OCI-LY1 (cell line): ENCODE measurements around the gene GORAB.

Experiments
- H2AFZ ChIP-seq: fragments of 200-600 bp; sonication (generic), shearing (Covaris generic); 2 replicates; pipeline ENCODE4 v1.6.0; 2014; ENCODE audit warnings: antibody characterized with exemption, mild to moderate bottlenecking, low read length
- H3F3A ChIP-seq: fragments of 200-600 bp; sonication (generic), shearing (Covaris generic); 2 replicates; pipeline ENCODE4 v1.6.0; 2014; ENCODE audit warnings: mild to moderate bottlenecking, antibody characterized with exemption, low read length, moderate library complexity; ENCODE audit not compliant: insufficient read depth
- H3K27ac ChIP-seq: fragments of 200-600 bp; sonication (generic); 2 replicates; pipeline ENCODE4 v1.5.1; 2014; ENCODE audit warnings: low read length, mixed run types, mild to moderate bottlenecking, low read depth; ENCODE audit not compliant: poor library complexity, severe bottlenecking
- H3K27me3 ChIP-seq: fragments of 200-600 bp; sonication (generic); 2 replicates; pipeline ENCODE4 v1.6.0; 2014; ENCODE audit warnings: antibody characterized with exemption, mild to moderate bottlenecking, low read length, moderate library complexity; ENCODE audit not compliant: insufficient read depth
- H3K36me3 ChIP-seq: fragments of 200-600 bp; sonication (generic); 2 replicates; pipeline ENCODE4 v1.6.1; 2014; ENCODE audit warnings: mild to moderate bottlenecking, antibody characterized with exemption, low read length, moderate library complexity, mixed read lengths; ENCODE audit not compliant: insufficient read depth
- H3K4me1 ChIP-seq: fragments of 200-600 bp; sonication (generic); 2 replicates; pipeline ENCODE4 v1.5.1; 2014; ENCODE audit warnings: mild to moderate bottlenecking, low read length, moderate library complexity; ENCODE audit not compliant: insufficient read depth, severe bottlenecking
- H3K4me2 ChIP-seq: fragments of 200-600 bp; sonication (generic), shearing (Covaris generic); 2 replicates; pipeline ENCODE4 v1.6.1; 2014; ENCODE audit warnings: low read length
- H3K4me3 ChIP-seq: fragments of 200-600 bp; sonication (generic); 2 replicates; pipeline ENCODE4 v1.5.1; 2014; ENCODE audit warnings: low read length, low read depth, mild to moderate bottlenecking, mixed read lengths; ENCODE audit not compliant: poor library complexity, severe bottlenecking
- H3K79me2 ChIP-seq: fragments of 200-600 bp; shearing (Covaris generic); 2 replicates; pipeline ENCODE4 v1.6.1; 2016; ENCODE audit warnings: mixed run types, low read length, mixed read lengths; ENCODE audit not compliant: insufficient read depth
- H3K9ac ChIP-seq: fragments of 200-600 bp; sonication (generic), shearing (Covaris generic); 2 replicates; pipeline ENCODE4 v1.6.1; 2014; ENCODE audit warnings: mild to moderate bottlenecking, low read length, mixed read lengths
- H3K9me2 ChIP-seq: fragments of 200-600 bp; sonication (generic), shearing (Covaris generic); 2 replicates; pipeline ENCODE4 v1.6.1; 2014; ENCODE audit warnings: low read depth, mild to moderate bottlenecking, low read length, mixed read lengths
- H3K9me3 ChIP-seq: fragments of 200-600 bp; shearing (Covaris generic); 2 replicates; pipeline ENCODE4 v1.6.1; 2014; ENCODE audit warnings: low read length, mixed read lengths
- H4K20me1 ChIP-seq: fragments of 200-600 bp; sonication (generic), shearing (Covaris generic); 2 replicates; pipeline ENCODE4 v1.6.0; 2016; ENCODE audit warnings: mild to moderate bottlenecking, low read length; ENCODE audit not compliant: insufficient read depth
- EZH2 ChIP-seq: fragments of 200-600 bp; sonication (generic), shearing (Covaris generic); IDR thresholded peaks from 2 replicates; pipeline ENCODE4 v1.8.0; 2017; ENCODE audit warnings: borderline replicate concordance, mixed run types, mild to moderate bottlenecking, antibody characterized with exemption, low read length, moderate library complexity, mixed read lengths
- TF ChIP-seq, protein P1 (sequence below): fragments of 200-600 bp; sonication (generic), shearing (Covaris generic); IDR thresholded peaks from 2 replicates; pipeline ENCODE4 v1.5.1; 2017; ENCODE audit warnings: mild to moderate bottlenecking, antibody characterized with exemption, low read length, moderate library complexity, mixed read lengths

The GORAB gene

GRCh38 chr1:170538687-170539086, 6.7 kb downstream of the GORAB start:
- H3K4me3 ChIP-seq: no peak overlapping the region
- H3K27ac ChIP-seq: no peak overlapping the region
- peaks cover 2% of the 10 kb centered on the region for H3K4me1 ChIP-seq
- H3K36me3 ChIP-seq: peaks cover 46% of the 10 kb centered on the region
- no peaks in the 10 kb centered on the region for H4K20me1 ChIP-seq
- peaks cover 7% of the 10 kb centered on the region; the same call in 1 of the 2 replicates for H3K79me2 ChIP-seq
- no peak overlapping the region for H2AFZ ChIP-seq
- no peak overlapping the region for H3K4me2 ChIP-seq
- TF ChIP-seq, protein P1, sequence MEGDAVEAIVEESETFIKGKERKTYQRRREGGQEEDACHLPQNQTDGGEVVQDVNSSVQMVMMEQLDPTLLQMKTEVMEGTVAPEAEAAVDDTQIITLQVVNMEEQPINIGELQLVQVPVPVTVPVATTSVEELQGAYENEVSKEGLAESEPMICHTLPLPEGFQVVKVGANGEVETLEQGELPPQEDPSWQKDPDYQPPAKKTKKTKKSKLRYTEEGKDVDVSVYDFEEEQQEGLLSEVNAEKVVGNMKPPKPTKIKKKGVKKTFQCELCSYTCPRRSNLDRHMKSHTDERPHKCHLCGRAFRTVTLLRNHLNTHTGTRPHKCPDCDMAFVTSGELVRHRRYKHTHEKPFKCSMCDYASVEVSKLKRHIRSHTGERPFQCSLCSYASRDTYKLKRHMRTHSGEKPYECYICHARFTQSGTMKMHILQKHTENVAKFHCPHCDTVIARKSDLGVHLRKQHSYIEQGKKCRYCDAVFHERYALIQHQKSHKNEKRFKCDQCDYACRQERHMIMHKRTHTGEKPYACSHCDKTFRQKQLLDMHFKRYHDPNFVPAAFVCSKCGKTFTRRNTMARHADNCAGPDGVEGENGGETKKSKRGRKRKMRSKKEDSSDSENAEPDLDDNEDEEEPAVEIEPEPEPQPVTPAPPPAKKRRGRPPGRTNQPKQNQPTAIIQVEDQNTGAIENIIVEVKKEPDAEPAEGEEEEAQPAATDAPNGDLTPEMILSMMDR: no peak
- no peak for TF ChIP-seq EZH2
- H3F3A ChIP-seq: no peaks in the 10 kb centered on the region
- H3K27me3 ChIP-seq: no peaks in the 10 kb centered on the region
- H3K9ac ChIP-seq: no peak overlapping the region
- no peaks in the 10 kb centered on the region for H3K9me3 ChIP-seq
- H3K9me2 ChIP-seq: no peaks in the 10 kb centered on the region

- peaks cover 50% of the 10 kb centered on the region for H3K36me3 ChIP-seq
These were observed 7.2 kb downstream of the GORAB start for GRCh38 chr1:170539154-170539553.

GRCh38 chr1:170544624-170545023, 12.7 kb downstream of the GORAB start:
- Histone ChIP-seq H3K4me2 (no peak overlapping the region), H3K36me3 (peaks cover 88% of the 10 kb centered on the region), H3K9ac (no peak overlapping the region), H3K4me1 (no peaks in the 10 kb centered on the region), H3K9me2 (no peaks in the 10 kb centered on the region), H4K20me1 (no peaks in the 10 kb centered on the region), H3K4me3 (no peak overlapping the region), H2AFZ (no peak overlapping the region), H3K27ac (no peak overlapping the region), H3K9me3 (no peaks in the 10 kb centered on the region), H3K79me2 (no peaks in the 10 kb centered on the region), H3F3A (no peaks in the 10 kb centered on the region), H3K27me3 (no peaks in the 10 kb centered on the region)
- TF ChIP-seq EZH2: no peak
- TF ChIP-seq, protein P1: no peak

More at GRCh38 chr1:170539154-170539553, 7.2 kb downstream of the GORAB start:
- Histone ChIP-seq H3K9me2 (no peaks in the 10 kb centered on the region), H3K9me3 (no peaks in the 10 kb centered on the region), H3K79me2 (0 out of 2 replicates have a peak, but pooled peaks cover 2% of the 10 kb centered on the region), H2AFZ (no peak overlapping the region), H3K9ac (no peak overlapping the region), H3K27ac (no peak overlapping the region), H3F3A (no peaks in the 10 kb centered on the region), H3K27me3 (no peaks in the 10 kb centered on the region), H3K4me3 (no peak overlapping the region), H3K4me1 (no peaks in the 10 kb centered on the region), H4K20me1 (no peaks in the 10 kb centered on the region), H3K4me2 (no peak overlapping the region)
- TF ChIP-seq, protein P1: no peak
- no peak for TF ChIP-seq EZH2
